ENCODE measurements around the gene CALML4.

GRCh38 chr15:68217341-68217740 lies 12.2 kb upstream of the CALML4 start:
- no peak for TF ChIP-seq CTCF (IDR thresholded peaks at IDR 0.05; ENCODE audit: low read depth, low read length, poor library complexity, severe bottlenecking)
- TF ChIP-seq EZH2phosphoT487 (IDR thresholded peaks at IDR 0.05; ENCODE audit: borderline replicate concordance, low read length): no peak

Data from DOHH2 (cell line).